SK-N-MC (cell line): Measurements from ENCODE around the gene SEMA3A.
A peak's percentile ranks its signal among the peaks of the same experiment; 100 is the strongest.

Experiments
- DNase-seq: peaks from one replicate; pipeline ENCODE4 v3.0.0-alpha.2; 2011; ENCODE audit warnings: low read depth, low spot score
- H3K27ac ChIP-seq: fragments of 200-600 bp; sonication (generic); 2 replicates; pipeline ENCODE4 v1.5.1; 2016; ENCODE audit warnings: mixed run types
- H3K36me3 ChIP-seq: fragments of 200-600 bp; sonication (generic); 2 replicates; pipeline ENCODE4 v1.6.1; 2017; ENCODE audit warnings: antibody characterized with exemption, low read length, mixed read lengths; ENCODE audit not compliant: insufficient read depth
- H3K4me3 ChIP-seq: fragments of 200-600 bp; sonication (generic); 2 replicates; pipeline ENCODE4 v1.5.1; 2016
- H3K9ac ChIP-seq: fragments of 200-600 bp; sonication (generic); 2 replicates; pipeline ENCODE4 v1.8.0; 2017; ENCODE audit warnings: mixed run types, mixed read lengths; ENCODE audit not compliant: insufficient read length
- H3K9me3 ChIP-seq: fragments of 200-600 bp; sonication (generic); 2 replicates; pipeline ENCODE4 v1.6.1; 2017; ENCODE audit warnings: low read depth, mild to moderate bottlenecking, antibody characterized with exemption, low read length, moderate library complexity, mixed read lengths
- EZH2 ChIP-seq: fragments of 200-600 bp; sonication (generic); IDR thresholded peaks from one replicate; pipeline ENCODE4 v1.6.1; 2017; ENCODE audit warnings: antibody characterized with exemption
- FOXP2 ChIP-seq: optimal IDR thresholded peaks from 2 replicates; pipeline ENCODE3; 2011; ENCODE audit warnings: mild to moderate bottlenecking, moderate library complexity; ENCODE audit not compliant: insufficient read depth; ENCODE audit errors: extremely low read length, control extremely low read depth
- POLR2AphosphoS5 ChIP-seq: IDR thresholded peaks from 2 replicates; pipeline ENCODE4 v1.6.1; 2012; ENCODE audit warnings: mild to moderate bottlenecking, low read depth, low read length, borderline replicate concordance

The SEMA3A gene

DNA sequence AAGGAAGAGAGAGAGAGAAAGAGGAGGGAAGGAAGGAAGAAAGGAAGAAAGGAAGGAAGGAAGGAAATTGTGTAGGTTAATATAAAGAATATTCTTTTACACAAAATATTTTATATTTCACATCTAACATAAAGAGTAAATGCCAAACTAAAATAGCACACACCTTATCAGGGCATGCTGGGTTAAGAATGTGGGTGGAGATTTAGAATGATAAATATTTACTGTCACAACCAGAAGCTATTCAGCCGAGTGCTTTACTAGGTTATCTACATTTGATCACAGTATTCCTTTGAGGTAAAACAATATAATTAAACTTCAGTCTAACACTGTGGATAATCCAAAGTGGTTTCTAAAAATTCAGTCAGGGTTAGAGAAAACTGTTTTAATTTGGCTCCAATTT lies 103.3 kb downstream of the SEMA3A start:
- Histone ChIP-seq H3K4me3 (peak overlapping the region; percentile 14; the same call in 1 of the 2 replicates), H3K36me3 (no peaks in the 10 kb centered on the region), H3K27ac (no peak overlapping the region), H3K9me3 (no peaks in the 10 kb centered on the region), H3K9ac (no peak overlapping the region)
- DNase-seq: no peak
- TF ChIP-seq EZH2: no peak
- TF ChIP-seq FOXP2: no peak
- no peak for TF ChIP-seq POLR2AphosphoS5

DNA sequence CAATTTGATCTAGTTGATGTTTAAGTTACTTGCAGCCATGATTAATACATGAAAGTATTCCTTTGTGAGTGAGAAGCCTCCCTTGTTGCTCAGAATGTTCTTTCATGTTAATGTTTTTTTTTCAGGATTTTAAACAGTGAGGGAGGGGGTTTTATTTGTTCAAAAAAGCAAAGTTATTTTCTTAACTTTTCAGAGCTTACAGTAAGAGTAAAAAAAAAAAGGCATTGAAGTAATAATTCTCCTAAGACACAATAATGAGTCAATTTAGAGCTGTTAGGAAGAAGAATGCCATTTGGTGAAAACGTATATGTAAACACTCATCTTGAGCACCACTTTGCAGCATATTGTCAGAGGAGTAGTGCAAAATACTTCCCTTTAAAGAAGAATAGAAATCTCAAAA lies 105.8 kb downstream of the SEMA3A start:
- Histone ChIP-seq H3K4me3 (no peak overlapping the region), H3K27ac (no peak overlapping the region), H3K9ac (no peak overlapping the region), H3K9me3 (no peaks in the 10 kb centered on the region), H3K36me3 (no peaks in the 10 kb centered on the region)
- no peak for DNase-seq
- TF ChIP-seq EZH2 (no peak), POLR2AphosphoS5 (no peak), FOXP2 (no peak)

DNA sequence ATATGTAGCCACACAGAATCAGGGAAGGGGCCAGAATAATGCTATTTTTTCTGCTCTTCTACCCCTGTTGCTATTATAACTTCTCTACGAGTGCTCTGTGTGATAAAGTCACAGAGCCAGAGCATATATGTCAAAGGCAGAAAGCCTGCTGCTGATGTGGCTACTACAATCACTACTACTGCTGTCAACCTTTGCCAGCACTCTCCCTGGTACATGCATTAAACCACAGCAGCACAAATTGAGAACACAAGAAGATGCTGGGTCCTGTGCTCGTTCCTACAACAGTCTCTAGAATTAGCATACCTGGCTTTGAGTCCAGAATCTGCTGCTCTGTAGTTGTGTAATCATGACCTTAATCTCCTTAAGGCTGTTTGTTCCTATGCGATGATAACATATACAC lies 108.6 kb downstream of the SEMA3A start:
- Histone ChIP-seq H3K27ac (no peak overlapping the region), H3K9ac (no peak overlapping the region), H3K36me3 (no peaks in the 10 kb centered on the region), H3K9me3 (no peaks in the 10 kb centered on the region), H3K4me3 (no peak overlapping the region)
- TF ChIP-seq EZH2: no peak
- no peak for DNase-seq

DNA sequence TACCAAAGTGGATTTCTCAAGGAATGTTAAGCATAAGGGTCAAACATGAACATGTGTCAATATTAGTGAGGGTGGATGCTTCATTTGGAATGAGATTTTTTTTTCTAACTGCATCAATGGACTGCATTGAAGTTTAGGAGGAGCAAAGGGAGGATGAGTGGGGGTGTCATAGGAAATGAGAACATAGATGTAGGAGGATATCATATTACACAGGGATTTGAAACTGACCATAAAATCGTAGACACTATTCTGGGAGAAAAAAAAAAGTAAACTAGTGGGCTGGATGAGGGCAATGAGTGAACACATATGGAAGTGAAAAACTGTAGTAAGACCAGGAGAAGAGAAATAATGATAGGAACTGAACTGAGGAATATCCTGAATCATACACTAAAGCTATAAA lies 109.4 kb downstream of the SEMA3A start:
- Histone ChIP-seq H3K9me3 (no peaks in the 10 kb centered on the region), H3K36me3 (no peaks in the 10 kb centered on the region), H3K9ac (no peak overlapping the region), H3K27ac (no peak overlapping the region), H3K4me3 (0 out of 2 replicates have a peak overlapping the region, but pooled peaks have one; percentile 12)
- TF ChIP-seq POLR2AphosphoS5 (no peak), FOXP2 (no peak), EZH2 (no peak)
- DNase-seq: no peak

DNA sequence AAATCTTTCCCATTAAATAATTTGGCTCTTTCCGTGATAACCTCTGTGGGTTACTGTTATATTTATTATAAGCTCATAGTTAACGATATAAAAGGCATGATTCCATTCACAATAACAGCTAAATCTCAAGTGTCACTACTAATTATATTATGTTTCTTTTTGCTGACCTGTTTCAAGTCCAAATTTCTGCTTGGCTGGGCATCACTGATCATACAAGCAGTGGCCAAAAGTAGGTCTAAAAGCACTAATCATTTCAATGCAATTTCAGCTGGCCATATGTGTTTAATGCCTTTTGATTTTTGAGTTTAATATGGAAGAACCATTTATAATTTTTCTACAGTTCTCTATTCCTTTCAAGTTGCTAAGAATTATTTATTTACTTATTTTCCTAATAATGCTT lies 110.7 kb downstream of the SEMA3A start:
- TF ChIP-seq POLR2AphosphoS5 (no peak), FOXP2 (no peak), EZH2 (no peak)
- Histone ChIP-seq H3K27ac (no peak overlapping the region), H3K4me3 (no peak overlapping the region), H3K9ac (no peak overlapping the region), H3K36me3 (no peaks in the 10 kb centered on the region), H3K9me3 (no peaks in the 10 kb centered on the region)
- DNase-seq: no peak

DNA sequence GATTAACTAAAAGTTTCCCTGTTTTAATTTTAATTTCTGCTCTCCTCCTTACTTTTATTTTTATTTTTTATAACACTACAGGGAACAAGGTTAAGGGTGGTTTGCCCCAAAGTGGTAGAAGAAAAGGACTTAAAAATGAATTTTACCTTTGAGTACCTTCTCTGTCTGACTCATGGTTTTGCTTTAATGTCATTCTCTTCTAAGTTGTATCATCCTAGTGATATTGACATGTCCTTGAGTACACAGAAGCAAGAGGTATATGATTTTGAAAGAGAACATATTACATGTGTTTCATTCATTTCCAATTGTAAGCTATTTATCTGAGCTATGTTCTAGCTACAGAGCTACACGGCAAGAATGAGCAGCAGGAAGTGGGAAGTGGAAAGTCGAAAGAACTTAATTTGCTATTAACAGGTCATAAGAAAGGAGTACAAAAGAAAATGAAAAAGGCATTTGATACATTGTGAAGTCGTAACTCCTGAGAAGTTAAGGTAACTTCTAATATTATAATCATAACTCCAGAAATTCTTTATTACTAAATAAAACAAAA lies 112.5 kb downstream of the SEMA3A start:
- Histone ChIP-seq H3K27ac (no peak overlapping the region), H3K4me3 (no peak overlapping the region), H3K9me3 (no peaks in the 10 kb centered on the region), H3K36me3 (no peaks in the 10 kb centered on the region), H3K9ac (no peak overlapping the region)
- TF ChIP-seq FOXP2 (no peak), EZH2 (no peak), POLR2AphosphoS5 (no peak)
- no peak for DNase-seq

DNA sequence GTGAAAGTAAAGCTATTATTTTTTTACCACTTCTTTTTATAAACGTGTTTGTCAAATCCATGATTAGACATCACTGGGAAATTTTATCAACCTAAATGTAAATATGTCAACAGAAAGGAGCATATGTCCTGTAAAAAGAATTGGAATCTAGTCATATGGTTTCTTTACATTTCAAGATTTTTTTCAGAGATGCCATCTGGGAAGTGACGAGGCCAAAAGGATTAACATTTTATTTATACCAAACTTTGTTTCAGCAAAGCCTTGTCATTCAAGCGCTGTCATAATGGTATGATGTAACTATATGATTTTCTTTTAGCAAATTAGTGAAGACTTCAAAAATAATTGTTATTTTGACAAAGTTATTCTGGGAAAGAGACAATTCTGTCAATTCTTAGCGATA lies 117.3 kb downstream of the SEMA3A start:
- no peak for DNase-seq
- Histone ChIP-seq H3K36me3 (no peaks in the 10 kb centered on the region), H3K4me3 (no peak overlapping the region), H3K9me3 (no peaks in the 10 kb centered on the region), H3K9ac (no peak overlapping the region), H3K27ac (no peak overlapping the region)
- no peak for TF ChIP-seq FOXP2
- no peak for TF ChIP-seq EZH2
- TF ChIP-seq POLR2AphosphoS5: no peak

DNA sequence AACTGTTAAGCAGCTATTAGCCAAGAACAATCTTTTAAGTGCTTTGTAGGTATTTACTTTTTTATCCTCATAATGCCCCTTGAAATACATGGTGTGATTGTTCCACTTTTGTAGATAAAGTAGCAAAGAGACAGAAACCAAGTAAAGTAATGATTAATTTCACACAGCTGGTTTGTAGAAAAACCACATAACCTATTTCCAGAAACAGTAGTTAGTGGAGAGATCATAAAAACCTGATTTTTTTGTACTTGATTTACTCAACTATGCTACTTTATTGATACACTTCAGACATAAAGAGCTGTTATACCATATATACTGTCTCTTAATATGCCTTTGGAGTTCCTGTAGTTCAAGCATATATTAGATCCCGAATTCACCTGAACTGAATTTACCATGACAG lies 118.4 kb downstream of the SEMA3A start:
- no peak for DNase-seq
- no peak overlapping the region for H3K4me3 ChIP-seq
- TF ChIP-seq EZH2 (no peak), POLR2AphosphoS5 (no peak), FOXP2 (no peak)
- no peak overlapping the region for H3K9ac ChIP-seq
- no peak overlapping the region for H3K27ac ChIP-seq
- no peaks in the 10 kb centered on the region for H3K36me3 ChIP-seq
- H3K9me3 ChIP-seq: no peaks in the 10 kb centered on the region

DNA sequence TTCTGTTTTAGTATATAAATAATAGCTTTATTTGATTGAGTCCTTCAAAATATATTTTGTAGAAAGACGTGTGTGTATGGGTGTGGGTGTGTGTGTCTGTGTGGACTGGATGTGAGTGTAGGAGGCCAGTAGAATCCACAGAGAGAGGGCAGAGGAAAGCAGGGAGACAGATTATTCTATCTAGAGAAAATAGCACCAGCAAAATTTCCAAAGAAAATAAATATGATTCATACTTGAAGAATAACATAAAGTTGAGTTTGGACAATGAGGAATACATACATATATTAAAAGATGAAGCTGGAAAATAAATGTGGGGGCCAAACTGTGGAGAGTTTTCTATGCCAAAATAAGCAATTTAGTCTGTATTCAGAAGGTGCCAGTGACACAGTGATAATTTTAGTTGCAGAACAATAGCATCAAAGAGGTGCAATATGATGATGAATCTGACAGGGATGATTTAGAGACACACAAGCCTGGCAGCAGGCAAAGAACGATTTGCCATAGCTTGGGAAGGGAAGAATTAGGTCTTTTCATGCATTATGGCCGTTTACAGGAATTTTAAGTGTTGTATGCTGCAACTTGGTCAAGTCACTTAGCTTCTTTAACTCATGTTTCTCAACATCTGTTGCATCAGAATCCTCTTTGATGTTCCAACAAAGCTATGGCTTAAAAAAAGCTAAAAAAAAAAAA lies 121.3 kb downstream of the SEMA3A start:
- H3K27ac ChIP-seq: no peak overlapping the region
- H3K9me3 ChIP-seq: no peaks in the 10 kb centered on the region
- DNase-seq: no peak
- H3K4me3 ChIP-seq: no peak overlapping the region
- no peak for TF ChIP-seq EZH2
- no peak overlapping the region for H3K9ac ChIP-seq
- H3K36me3 ChIP-seq: no peaks in the 10 kb centered on the region

DNA sequence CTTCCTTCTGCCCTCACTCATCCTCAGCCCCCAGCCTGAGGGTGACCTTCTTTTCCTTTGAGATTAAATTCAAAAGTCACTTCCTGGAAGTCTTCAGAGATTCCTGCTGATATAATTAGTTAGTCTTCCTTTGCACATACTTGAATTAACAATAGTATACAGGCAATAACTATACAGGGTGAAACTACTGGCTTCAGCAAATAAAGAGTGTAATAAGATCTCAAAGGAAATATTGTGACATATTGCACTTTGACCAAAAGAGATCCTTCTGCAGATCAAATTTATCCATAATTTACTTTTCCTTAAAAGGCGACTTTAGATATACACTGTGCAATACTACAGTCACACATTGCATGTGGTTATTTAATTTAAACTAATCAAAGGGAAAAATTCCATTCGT lies 123.8 kb downstream of the SEMA3A start:
- Histone ChIP-seq H3K36me3 (no peaks in the 10 kb centered on the region), H3K9ac (no peak overlapping the region), H3K4me3 (peak overlapping the region; percentile 17), H3K9me3 (no peaks in the 10 kb centered on the region), H3K27ac (peak overlapping the region; percentile 61)
- no peak for TF ChIP-seq FOXP2
- TF ChIP-seq EZH2: no peak
- DNase-seq: no peak
